AG04449 (cell line): Measurements from ENCODE around the gene KCNE4.

Experiments used
- CTCF ChIA-PET: fragments of 350-600 bp; formaldehyde crosslinking; extraction: SDS; loops from one replicate; lab custom pipeline; 2021; ENCODE audit warnings: antibody characterized with exemption; lab: Yijun Ruan, JAX
- POLR2A ChIA-PET: fragments of 400-600, 350-600 bp; formaldehyde crosslinking; extraction: SDS; loops from one replicate; lab custom pipeline; 2020; ENCODE audit warnings: antibody characterized with exemption, inconsistent platforms; lab: Yijun Ruan, JAX
- DNase-seq: peaks from one replicate; pipeline ENCODE4 v3.0.0-alpha.2; 2010; ENCODE audit warnings: low read depth, low spot score
- H3K4me3 ChIP-seq: 2 replicates; pipeline ENCODE4 v1.5.1; 2011; ENCODE audit warnings: low read depth, mild to moderate bottlenecking, control low read depth, low read length
- TF ChIP-seq, protein P1 (sequence below): IDR thresholded peaks from one replicate; pipeline ENCODE4 v1.5.1; 2011; ENCODE audit warnings: mild to moderate bottlenecking, moderate library complexity, low read length, control low read depth, inconsistent platforms; ENCODE audit not compliant: insufficient read depth; ENCODE audit errors: missing control alignments

Gene KCNE4

DNA sequence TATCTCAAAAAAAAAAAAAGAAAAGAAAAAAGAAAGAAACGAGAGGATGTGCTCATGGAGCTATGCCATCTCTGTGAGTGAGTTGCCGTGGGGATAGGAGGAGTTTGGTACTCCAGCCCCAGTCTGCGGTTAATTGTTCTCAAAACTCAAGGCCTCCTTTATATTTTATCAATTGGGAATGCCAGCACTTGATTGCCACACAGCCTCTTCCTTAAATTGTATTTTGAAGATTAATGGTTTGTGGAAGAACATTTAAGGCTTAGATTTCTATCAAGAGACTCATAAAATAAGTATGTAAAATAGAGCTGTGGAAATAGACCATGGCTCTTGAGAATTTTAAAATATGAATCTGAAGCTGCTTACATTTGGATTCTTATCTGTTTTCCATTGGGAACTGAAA lies 29.8 kb downstream of the KCNE4 start:
- CTCF ChIA-PET, result interaction anchor here (0.6 to 1.6 kb wide), 6 partner anchors 9 to 418 kb away, joined by 3 to 6 read pairs (median 4); no protein-coding TSS in a partner anchor
- POLR2A ChIA-PET, result no interaction called here
- TF ChIP-seq, protein P1, sequence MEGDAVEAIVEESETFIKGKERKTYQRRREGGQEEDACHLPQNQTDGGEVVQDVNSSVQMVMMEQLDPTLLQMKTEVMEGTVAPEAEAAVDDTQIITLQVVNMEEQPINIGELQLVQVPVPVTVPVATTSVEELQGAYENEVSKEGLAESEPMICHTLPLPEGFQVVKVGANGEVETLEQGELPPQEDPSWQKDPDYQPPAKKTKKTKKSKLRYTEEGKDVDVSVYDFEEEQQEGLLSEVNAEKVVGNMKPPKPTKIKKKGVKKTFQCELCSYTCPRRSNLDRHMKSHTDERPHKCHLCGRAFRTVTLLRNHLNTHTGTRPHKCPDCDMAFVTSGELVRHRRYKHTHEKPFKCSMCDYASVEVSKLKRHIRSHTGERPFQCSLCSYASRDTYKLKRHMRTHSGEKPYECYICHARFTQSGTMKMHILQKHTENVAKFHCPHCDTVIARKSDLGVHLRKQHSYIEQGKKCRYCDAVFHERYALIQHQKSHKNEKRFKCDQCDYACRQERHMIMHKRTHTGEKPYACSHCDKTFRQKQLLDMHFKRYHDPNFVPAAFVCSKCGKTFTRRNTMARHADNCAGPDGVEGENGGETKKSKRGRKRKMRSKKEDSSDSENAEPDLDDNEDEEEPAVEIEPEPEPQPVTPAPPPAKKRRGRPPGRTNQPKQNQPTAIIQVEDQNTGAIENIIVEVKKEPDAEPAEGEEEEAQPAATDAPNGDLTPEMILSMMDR, result no peak

DNA sequence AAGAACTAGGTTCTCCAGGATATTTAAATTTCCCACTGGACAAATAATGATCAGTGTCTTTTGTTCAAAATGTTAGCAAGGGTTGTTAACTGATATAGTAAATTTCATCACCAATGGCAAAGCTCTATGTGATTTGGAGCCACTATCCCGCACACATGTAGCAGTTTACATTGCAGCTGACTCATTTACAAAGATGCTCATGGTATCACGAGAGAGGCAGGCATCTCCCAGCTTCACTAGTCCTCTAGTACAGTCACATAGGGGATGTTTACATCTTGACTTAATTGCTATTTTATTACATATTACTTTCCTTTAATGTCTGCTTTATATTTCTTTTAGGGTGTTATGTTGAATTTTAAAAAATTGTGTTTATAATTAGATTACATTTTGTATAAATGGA lies 30.7 kb downstream of the KCNE4 start:
- ChIA-PET CTCF (interaction anchor here (1.2 to 1.6 kb wide), 2 partner anchors 17 to 111 kb away, joined by 4 to 6 read pairs; no protein-coding TSS in a partner anchor), POLR2A (interaction anchor here (0.6 to 0.7 kb wide), 3 partner anchors 28 to 153 kb away, joined by 3 to 4 read pairs (median 3); no protein-coding TSS in a partner anchor)
- no peak for DNase-seq
- H3K4me3 ChIP-seq, result no peak overlapping the region
- TF ChIP-seq, protein P1, result no peak

More for the DNA sequence above, 29.8 kb downstream of the KCNE4 start:
- DNase-seq, result no peak
- no peak overlapping the region for H3K4me3 ChIP-seq

DNA sequence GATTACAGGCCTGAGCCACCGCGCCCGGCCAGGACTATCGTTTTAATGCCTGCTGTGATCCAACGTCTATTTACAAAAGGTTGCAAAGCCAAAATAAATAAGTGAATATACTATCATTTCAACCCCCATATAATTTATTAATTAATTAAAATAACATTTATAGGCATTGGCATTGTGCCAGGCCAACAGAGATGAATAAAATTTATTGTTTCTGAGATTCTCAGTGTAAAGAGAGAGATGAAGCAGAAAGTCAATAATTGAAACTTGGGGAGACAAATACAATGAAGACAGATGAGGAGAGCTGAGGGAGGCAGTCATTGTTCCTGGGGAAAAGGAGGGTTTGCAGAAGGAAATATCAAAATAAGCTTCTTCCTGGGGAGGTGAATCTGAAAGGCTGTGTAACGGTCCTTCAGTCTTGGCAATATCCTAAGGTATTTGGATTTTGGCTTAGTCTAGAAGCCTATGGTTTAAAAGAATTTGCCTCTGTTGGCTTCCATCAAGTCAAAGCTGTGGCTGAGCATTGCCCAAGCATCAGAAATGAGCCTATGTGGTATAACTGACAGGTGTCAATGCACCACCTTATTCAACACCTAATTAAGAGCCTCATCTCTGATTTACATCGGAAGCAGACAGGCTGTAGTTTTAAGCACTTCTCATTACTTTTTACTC lies 31.5 kb downstream of the KCNE4 start:
- TF ChIP-seq, protein P1, result no peak
- DNase-seq, result no peak
- ChIA-PET POLR2A (no interaction called here), CTCF (interaction anchor here (0.9 to 2.2 kb wide), 5 partner anchors 15 to 715 kb away, joined by 3 to 7 read pairs (median 3); no protein-coding TSS in a partner anchor)
- H3K4me3 ChIP-seq, result no peak overlapping the region

DNA sequence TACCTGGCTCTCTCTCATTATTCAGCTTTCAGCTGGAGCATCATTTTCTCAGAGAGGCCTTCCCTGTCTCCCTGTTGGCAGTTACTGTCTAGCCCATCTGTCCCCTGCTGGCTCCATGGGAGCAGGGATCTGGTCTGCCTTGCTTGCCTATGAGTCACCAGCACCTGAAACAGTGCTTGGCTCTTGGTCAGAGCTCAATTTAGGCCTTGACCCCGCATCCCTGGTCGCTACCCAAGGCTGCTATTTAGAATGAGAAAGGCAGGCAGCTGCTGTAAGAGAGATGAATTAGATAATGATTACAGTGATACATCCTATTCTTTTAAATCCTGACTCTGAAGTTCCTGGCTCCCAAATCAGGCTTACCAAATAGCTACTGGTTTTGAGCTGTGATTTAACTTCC lies 32.9 kb downstream of the KCNE4 start:
- ChIA-PET CTCF (interaction anchor here (0.6 to 2.2 kb wide), 7 partner anchors 11 to 113 kb away, joined by 3 to 7 read pairs (median 3); no protein-coding TSS in a partner anchor), POLR2A (no interaction called here)
- H3K4me3 ChIP-seq, result no peak overlapping the region
- TF ChIP-seq, protein P1, result no peak
- DNase-seq, result no peak

DNA sequence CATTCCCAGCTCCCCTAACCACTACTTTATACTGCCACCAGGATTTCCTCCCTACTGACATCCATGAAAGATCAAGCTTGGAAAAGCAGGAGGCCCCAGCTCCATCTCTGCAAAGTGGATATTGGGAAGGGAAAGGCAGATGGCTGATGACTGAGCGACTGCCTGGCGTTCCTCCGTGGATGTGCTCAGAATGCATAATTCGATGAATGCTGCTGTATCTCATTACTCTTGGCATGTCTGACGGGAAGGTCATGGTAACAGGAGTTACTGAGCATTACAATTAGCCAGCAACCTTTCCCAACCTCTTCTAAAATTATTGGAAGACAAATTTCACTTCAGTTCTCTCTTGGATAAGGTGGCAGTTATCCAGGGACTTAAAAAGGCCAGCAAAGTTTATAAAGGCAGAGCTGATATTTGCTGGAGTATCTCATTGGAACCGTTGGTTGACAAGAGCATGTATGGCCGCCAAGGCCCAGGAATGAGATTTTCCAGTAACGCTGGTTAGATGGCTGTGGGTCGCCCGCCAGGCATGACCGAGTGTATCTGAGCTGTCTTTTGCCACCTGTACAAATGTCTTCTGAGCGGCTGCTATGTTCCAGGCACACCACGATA lies 34.5 kb downstream of the KCNE4 start:
- POLR2A ChIA-PET, result no interaction called here
- no peak overlapping the region for H3K4me3 ChIP-seq
- CTCF ChIA-PET, result interaction anchor here (1.2 kb wide), 1 partner anchor 16 kb away, joined by 3 read pairs; no protein-coding TSS in a partner anchor
- TF ChIP-seq, protein P1, result no peak
- no peak for DNase-seq

DNA sequence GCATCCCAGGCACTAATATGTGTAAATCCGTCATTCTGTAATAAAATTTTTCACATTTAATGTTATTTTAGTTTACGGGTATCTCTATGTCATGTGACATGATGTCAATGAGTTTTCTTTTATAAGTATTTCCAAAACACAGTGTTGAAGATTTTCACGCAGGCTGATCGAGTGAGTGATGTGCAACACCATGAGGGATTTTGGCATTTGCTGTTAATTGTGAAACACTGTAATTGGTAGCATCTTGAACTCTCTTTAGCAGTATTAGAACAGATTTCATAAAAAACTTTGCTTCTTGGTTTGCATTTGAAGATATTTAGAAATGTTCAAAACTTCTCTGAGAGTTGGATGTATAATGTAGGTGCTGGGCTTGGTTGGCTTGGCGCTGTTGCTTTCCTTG lies 35.5 kb downstream of the KCNE4 start:
- ChIA-PET CTCF (interaction anchor here (0.9 to 1.2 kb wide), 2 partner anchors 13 to 15 kb away, joined by 3 read pairs; no protein-coding TSS in a partner anchor), POLR2A (no interaction called here)
- no peak for DNase-seq
- TF ChIP-seq, protein P1, result no peak
- H3K4me3 ChIP-seq, result no peak overlapping the region
